Endothelial cell (in vitro differentiated cells): Measurements from ENCODE around the gene SLC25A25. TPM values are rescaled to one million over a fixed set of nuclear protein-coding genes. Genes with fewer than 3 reads are reported as not detected.
A peak's percentile ranks its signal among the peaks of the same experiment; 100 is the strongest.

ENCODE experiments used
- DNase-seq: peaks from one replicate; pipeline ENCODE4 v3.0.0; 2021; ENCODE audit warnings: low spot score
- H3K27ac Mint-ChIP-seq: one replicate; pipeline ENCODE4 v1.8.0; 2021; ENCODE audit warnings: mixed read lengths, inconsistent platforms; ENCODE audit not compliant: unreplicated experiment
- H3K27me3 Mint-ChIP-seq: one replicate; pipeline ENCODE4 v1.8.0; 2021; ENCODE audit warnings: mild to moderate bottlenecking, moderate library complexity, mixed read lengths, inconsistent platforms; ENCODE audit not compliant: unreplicated experiment
- H3K36me3 Mint-ChIP-seq: one replicate; pipeline ENCODE4 v1.8.0; 2021; ENCODE audit warnings: mild to moderate bottlenecking, low read depth, mixed read lengths, inconsistent platforms; ENCODE audit not compliant: unreplicated experiment
- H3K4me1 Mint-ChIP-seq: one replicate; pipeline ENCODE4 v1.8.0; 2021; ENCODE audit warnings: mild to moderate bottlenecking, mixed read lengths, inconsistent platforms; ENCODE audit not compliant: unreplicated experiment
- H3K4me3 Mint-ChIP-seq: one replicate; pipeline ENCODE4 v1.8.0; 2021; ENCODE audit warnings: mild to moderate bottlenecking, mixed read lengths, inconsistent platforms; ENCODE audit not compliant: unreplicated experiment
- H3K9me3 Mint-ChIP-seq: one replicate; pipeline ENCODE4 v1.8.0; 2021; ENCODE audit warnings: mixed read lengths, inconsistent platforms; ENCODE audit not compliant: unreplicated experiment
- CTCF ChIP-seq: fragments of 200-600 bp; sonication (generic); IDR thresholded peaks from one replicate; pipeline ENCODE4 v1.5.0; 2021; ENCODE audit warnings: antibody characterized with exemption; ENCODE audit not compliant: unreplicated experiment
- total RNA-seq: library from RNA; stranded (reverse); fragmentation: NEBNext Ultra II Directional; extraction: Animal tissue kit (Norgen Biotek cat#: 25700); gene quantifications from one replicate; pipeline ENCODE4 v1.2.1, GENCODE V29; 2021; ENCODE audit not compliant: unreplicated experiment

The SLC25A25 gene
- total RNA-seq, 1 donor from 2014 or later = 8.5 TPM

GRCh38 chr9:128099231-128099931, 31.3 kb downstream of the SLC25A25 start:
- Mint-ChIP-seq H3K27ac (peak overlapping the region; percentile 99), H3K4me3 (peak overlapping the region; percentile 92), H3K4me1 (peaks cover 26% of the 10 kb centered on the region), H3K9me3 (no peaks in the 10 kb centered on the region), H3K27me3 (peaks cover 5% of the 10 kb centered on the region), H3K36me3 (peaks cover 14% of the 10 kb centered on the region)
- DNase-seq = no peak
- TF ChIP-seq CTCF = no peak

DNA sequence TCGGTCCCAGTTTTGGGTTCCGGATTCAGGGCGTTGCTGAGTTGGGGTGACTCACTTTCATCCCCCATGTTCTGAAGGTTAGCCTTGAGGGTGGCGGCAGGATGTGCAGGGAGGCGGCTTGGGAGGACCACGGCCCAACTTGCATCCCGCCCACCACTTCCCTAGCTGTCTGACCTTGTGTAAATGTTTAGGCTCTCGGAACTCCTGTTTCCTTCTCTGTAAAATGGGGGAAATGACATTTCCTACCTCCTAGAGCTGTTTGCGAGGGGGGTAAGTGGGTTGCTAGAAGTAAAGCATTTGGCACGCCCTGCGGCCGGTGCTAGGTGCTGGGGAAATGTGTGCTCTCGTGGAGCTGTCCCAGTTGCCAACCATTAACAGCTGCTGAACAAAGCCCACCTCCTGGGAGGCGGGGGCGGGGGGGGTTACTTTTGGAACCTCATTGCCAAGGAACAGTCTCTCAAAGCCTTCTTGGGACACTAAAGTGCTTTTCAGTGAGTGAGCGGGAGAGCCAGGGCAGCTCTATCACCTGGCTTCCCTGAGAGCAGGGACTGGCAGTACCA, 32.0 kb downstream of the SLC25A25 start:
- H3K27me3 Mint-ChIP-seq = peaks cover 5% of the 10 kb centered on the region
- H3K27ac Mint-ChIP-seq = peak overlapping the region; percentile 99
- no peaks in the 10 kb centered on the region for H3K9me3 Mint-ChIP-seq
- H3K4me1 Mint-ChIP-seq = peaks cover 25% of the 10 kb centered on the region
- TF ChIP-seq CTCF = no peak
- DNase-seq = no peak
- peaks cover 11% of the 10 kb centered on the region for H3K36me3 Mint-ChIP-seq
- no peak overlapping the region for H3K4me3 Mint-ChIP-seq

DNA sequence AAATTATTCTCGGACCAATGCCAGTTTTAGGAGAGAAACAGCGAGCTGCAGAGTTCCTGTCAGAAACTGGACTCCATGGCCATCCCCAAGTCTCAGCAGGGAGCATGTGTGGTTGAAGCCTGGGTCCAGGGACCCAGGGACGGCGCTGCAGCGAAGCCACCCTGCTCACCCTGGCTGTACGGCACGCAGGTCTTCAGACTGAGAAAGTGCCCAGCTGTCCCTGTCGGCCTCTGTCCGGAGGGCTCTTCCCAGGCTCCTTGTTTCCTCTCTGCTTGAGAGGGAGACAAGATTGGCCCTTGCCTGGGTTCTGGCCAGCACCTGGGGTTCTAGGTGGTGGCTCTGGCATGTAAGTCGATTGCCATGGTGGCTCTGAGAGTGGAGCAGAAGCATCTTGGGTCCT, 32.5 kb downstream of the SLC25A25 start:
- no peak for TF ChIP-seq CTCF
- no peak overlapping the region for H3K4me3 Mint-ChIP-seq

DNA sequence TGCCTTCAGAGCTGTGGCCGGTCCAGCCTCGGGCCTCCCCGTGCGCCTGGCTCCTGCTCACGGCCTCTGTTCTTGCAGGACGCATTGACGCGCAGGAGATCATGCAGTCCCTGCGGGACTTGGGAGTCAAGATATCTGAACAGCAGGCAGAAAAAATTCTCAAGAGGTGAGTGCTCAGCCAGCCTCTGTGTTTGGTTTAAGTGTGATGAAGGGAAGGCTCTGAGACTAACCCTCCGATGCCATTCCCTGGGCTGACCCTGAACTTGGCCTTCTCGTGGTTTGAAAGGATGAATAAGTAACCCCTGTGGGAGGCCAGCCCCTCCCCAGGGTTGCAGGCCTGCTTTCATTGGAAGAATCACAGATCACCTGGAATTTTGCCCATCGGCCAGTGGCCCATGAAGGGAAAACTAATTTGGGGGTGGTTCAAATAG, 33.2 kb downstream of the SLC25A25 start:
- no peak overlapping the region for H3K27ac Mint-ChIP-seq
- no peak for DNase-seq
- peaks cover 5% of the 10 kb centered on the region for H3K27me3 Mint-ChIP-seq
- H3K9me3 Mint-ChIP-seq = no peaks in the 10 kb centered on the region
- no peak for TF ChIP-seq CTCF
- H3K4me3 Mint-ChIP-seq = no peak overlapping the region
- H3K4me1 Mint-ChIP-seq = peaks cover 25% of the 10 kb centered on the region
- H3K36me3 Mint-ChIP-seq = peaks cover 11% of the 10 kb centered on the region

More for the DNA sequence above, 32.5 kb downstream of the SLC25A25 start:
- H3K9me3 Mint-ChIP-seq = no peaks in the 10 kb centered on the region
- H3K27ac Mint-ChIP-seq = no peak overlapping the region
- DNase-seq = no peak
- H3K4me1 Mint-ChIP-seq = peaks cover 25% of the 10 kb centered on the region
- peaks cover 5% of the 10 kb centered on the region for H3K27me3 Mint-ChIP-seq
- H3K36me3 Mint-ChIP-seq = peaks cover 11% of the 10 kb centered on the region

- no peak for TF ChIP-seq CTCF
- peaks cover 25% of the 10 kb centered on the region for H3K4me1 Mint-ChIP-seq
- peaks cover 14% of the 10 kb centered on the region for H3K36me3 Mint-ChIP-seq
- no peak overlapping the region for H3K4me3 Mint-ChIP-seq
- no peak for DNase-seq
- H3K27ac Mint-ChIP-seq = peak overlapping the region; percentile 80
- no peaks in the 10 kb centered on the region for H3K9me3 Mint-ChIP-seq
- H3K27me3 Mint-ChIP-seq = peaks cover 5% of the 10 kb centered on the region
These were observed 33.7 kb downstream of the SLC25A25 start for GRCh38 chr9:128101690-128102089.
